OCI-LY3 (cell line): ENCODE measurements around the gene DENND1A.

ENCODE experiments used
- CTCF ChIP-seq: fragments of 200-600, 300-600 bp; sonication (generic); IDR thresholded peaks from 2 replicates; pipeline ENCODE4 v1.5.1; 2014; ENCODE audit warnings: antibody characterized with exemption, low read length, low read depth
- EZH2phosphoT487 ChIP-seq: fragments of 200-600 bp; shearing (Covaris generic); IDR thresholded peaks from 2 replicates; pipeline ENCODE4 v1.6.1; 2018; ENCODE audit warnings: antibody characterized with exemption, mixed run types, low read depth

- TF ChIP-seq CTCF (no peak), EZH2phosphoT487 (no peak)
Observed at GRCh38 chr9:123406691-123407216, 523.2 kb downstream of the DENND1A start.
